SK-MEL-5 (cell line): ENCODE results near the gene MATN1. TPM values are rescaled to one million over a fixed set of nuclear protein-coding genes. Genes with fewer than 3 reads are reported as not detected.
"Not testable (repeated sequence)": the region's sequence is repeated elsewhere in the genome, so short reads cannot be mapped to it uniquely, and the experiment has no call there.

Source experiments
- DNase-seq: peaks from one replicate; pipeline ENCODE4 v3.0.0-alpha.2; 2016; ENCODE audit warnings: low read depth, low spot score
- in situ Hi-C: cut with HindIII; loops from 2 replicates; pipeline ENCODE4 v1.10.0; 2016; ENCODE audit warnings: low sequenced_read_pairs, high pct_unique_total_duplicates, low pct_unique_long_range_greater_than_20kb
- total RNA-seq: library from RNA; depleted of rRNA; stranded (reverse); fragments of >200 nt; shearing (Covaris generic); gene quantifications from 2 replicates; pipeline ENCODE4 v1.2.3, GENCODE V29; 2014

The MATN1 gene
- total RNA-seq, 1 experiment from 2014 or later = 0.18 TPM

DNA sequence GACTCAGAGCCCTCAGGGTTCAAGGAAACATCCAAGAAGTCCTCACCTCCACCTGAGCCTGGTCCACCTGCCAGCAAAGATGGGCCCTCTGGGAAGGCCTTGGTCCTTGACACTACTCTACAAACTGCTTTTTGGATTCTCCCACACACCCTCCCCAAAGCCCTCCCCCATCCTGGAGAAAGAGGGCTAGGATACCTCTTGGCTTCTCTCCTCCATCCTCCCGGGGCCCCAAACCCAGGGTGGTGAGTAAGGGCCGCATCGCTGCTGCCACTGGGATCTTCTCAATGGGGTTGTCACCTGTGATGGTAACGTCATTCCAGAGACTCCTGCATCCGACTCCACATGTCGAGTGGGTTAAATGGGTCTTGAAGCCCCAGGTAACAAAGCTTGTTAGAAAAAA lies 26.6 kb downstream of the MATN1 start:
- DNase-seq = no peak
- in situ Hi-C loops = no loop called here

DNA sequence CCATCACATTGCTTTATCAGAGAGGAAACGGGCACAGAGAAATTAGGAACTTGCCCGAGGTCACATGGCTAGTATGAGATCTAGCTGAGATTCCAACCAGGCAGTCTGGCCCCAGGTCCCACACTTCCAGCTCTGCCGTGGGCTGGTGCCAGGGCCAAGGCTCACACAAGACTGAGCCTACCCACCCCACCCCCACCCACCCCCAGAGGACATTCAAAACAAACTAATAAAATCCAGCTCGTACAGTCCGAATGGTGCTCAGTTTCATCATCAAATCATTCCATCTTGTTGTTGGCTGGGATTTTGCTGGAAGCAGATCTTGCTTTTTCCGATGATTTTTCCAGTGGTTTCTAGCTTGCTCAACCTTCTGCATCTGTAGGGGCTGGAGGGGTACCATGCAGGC lies 27.9 kb downstream of the MATN1 start:
- in situ Hi-C loops = no loop called here
- no peak for DNase-seq

DNA sequence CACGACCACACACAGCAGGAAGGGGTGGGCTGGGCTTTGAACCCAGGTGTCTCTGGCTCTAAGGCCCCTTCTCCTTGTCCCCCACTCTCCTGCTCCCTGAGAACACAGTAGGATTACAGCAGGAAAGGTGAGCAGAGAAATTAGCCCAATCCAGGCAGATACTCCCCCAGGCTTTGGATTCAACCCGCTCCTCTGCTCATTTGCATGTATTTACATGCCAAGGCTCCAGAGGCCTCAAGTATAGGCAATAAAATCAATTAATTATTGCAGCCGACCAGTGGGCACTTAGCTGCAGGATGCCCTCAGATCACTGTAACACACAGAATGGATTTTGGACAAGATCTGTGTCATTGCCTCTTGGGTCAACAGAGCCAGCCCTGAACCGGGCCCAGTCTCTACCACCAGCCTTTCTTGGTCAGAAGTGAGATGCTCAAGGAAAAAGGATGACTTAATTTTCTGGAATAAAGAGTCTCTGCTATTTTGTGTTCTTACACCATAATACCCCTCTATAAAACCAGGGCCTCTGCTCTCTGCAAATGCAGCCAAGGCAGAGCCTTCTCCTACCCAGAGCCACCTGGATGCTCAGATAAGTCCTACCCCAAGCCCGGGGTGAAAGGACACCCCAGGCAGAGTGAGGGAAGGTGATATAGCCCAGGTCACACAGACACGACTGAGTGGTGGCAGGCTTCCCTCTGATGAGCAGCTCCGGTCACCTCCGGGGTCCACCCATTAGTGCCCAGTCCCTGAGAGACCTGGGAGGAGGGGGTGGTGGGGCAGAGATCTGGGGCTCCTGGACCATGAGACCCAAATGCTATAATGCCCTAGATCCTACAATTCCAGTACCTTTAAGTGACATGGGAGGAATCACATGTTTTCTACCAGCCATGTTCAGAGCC lies 28.9 kb downstream of the MATN1 start:
- in situ Hi-C loops = no loop called here
- DNase-seq = no peak

DNA sequence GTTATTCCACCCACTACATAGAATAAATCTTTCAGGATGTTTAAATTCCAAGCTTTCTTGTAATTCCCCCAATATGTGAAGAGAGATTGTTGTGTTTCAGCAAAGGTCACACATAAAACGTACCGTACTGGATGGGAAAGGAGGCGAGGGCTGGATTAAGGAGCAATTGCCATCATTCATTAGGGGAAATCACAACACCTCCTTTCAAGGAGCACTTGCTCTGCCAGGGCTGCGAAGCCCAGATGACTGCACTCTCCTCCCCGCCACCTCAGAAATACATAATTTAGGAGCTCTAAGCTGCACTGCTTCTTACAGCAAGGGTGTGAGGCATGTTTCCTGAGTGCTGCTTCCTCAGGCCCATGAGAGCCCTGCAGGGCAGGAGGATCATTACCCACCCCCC lies 29.6 kb downstream of the MATN1 start:
- in situ Hi-C loops = no loop called here
- no peak for DNase-seq

- in situ Hi-C loops = no loop called here
These were observed 30.0 kb downstream of the MATN1 start for GRCh38 chr1:30693366-30693765.

DNA sequence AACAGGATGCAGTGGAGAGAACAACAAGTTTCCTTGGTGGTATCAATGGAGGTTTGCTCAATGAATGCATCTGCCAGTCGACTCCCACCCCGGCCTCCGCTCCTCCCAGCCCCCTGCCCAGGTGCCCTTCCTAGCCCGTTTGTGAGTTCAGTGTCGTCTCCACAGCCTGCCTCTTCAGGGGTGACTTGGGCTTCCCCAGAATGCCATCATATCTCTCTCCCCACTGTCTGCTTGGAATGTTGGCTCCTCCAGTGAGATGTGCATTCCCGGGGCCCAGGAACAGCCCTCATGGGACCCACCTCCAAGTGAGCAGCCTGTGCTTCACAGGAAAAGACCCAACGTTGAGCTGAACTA lies 30.5 kb downstream of the MATN1 start:
- in situ Hi-C loops = no loop called here

More at GRCh38 chr1:30693366-30693765, 30.0 kb downstream of the MATN1 start:
- DNase-seq = no peak

GRCh38 chr1:30692201-30692947 lies 31.0 kb downstream of the MATN1 start:
- in situ Hi-C loops = no loop called here
- no peak for DNase-seq

More for the DNA sequence above, 30.5 kb downstream of the MATN1 start:
- DNase-seq = no peak

DNA sequence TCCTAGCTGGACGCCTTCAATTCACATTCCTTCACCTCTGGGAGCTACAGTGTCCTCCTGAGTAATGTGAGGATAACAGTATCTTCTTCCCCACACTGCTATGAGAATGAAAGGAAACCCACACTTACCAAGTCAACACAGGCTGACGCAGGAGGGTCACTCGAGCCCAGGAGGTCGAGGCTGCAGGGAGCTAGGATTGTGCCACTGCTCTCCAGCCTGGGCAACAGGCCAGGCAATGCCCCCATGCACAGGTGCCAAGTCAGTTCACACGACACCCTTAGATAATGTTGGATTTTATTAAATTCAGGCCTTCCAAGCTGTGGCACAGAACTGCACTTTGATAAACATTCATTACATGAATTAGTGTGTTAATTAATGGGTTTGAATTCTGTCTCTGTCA lies 31.9 kb downstream of the MATN1 start:
- DNase-seq = no peak
- in situ Hi-C loops = no loop called here

GRCh38 chr1:30689901-30690645 lies 33.3 kb downstream of the MATN1 start:
- in situ Hi-C loops = no loop called here
- no peak for DNase-seq

DNA sequence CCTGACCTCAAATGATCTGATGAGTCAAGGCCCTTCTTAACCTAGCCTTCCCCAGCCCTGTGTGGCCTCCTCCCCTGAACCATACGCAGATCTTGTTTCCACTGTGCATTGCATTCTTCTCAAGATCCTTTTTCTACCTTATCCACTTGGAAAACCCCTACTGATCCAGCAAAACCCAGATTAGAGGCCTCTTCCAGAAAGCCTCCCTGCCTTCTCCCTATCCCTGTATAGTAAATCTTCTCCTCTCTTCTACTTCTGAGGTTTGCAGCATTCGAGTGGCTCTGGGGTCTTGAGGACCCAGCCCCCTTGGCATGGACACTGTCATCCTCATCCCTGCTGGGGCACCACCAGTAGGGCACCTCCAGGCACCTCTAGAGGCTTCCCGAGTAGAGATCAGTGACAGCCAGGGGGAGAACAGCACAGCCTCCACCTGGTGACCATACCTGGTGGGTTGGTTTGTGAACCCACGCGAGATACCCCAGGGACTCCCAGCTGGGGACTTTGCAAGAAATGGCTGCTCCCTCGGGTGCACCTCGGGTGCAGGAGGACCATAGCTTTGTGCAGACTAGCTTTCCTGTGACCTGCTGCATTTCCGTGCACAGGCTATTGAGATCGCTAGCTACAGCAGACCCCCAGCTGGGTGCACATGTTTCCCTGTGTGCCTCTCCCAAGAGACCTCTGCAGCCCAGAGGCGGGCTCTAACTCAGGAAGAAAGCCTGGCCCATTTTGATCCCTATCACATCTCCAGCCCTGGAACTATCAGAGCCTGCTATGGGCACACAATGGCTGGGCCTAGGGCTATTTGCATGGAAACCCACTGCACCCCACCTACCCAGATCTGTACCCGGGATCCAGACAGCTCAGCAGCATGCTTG lies 34.2 kb downstream of the MATN1 start:
- in situ Hi-C loops = no loop called here
- no peak for DNase-seq

- DNase-seq, in situ Hi-C loops: not testable (repeated sequence)
These were observed 34.9 kb downstream of the MATN1 start for GRCh38 chr1:30688516-30688915.

DNA sequence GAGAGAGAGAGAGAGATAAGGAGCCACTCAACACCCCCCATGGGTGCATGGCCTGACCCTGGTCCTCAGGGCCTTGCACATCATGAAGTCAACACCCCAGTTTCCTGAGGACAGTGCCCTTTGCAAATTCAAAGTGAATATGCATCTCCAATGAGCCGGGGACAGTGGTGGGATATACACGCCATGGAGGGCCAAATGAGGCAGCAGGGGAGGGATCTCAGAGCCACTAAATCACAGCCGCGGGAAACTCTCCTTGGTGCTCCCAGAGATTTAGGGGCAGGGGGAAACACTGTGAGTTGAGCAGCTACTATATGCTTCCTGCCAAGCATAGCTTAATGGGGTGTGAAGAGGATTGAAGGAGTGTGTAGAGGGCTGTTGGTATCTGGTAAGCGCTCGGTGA lies 35.5 kb downstream of the MATN1 start:
- in situ Hi-C loops = no loop called here
- no peak for DNase-seq

DNA sequence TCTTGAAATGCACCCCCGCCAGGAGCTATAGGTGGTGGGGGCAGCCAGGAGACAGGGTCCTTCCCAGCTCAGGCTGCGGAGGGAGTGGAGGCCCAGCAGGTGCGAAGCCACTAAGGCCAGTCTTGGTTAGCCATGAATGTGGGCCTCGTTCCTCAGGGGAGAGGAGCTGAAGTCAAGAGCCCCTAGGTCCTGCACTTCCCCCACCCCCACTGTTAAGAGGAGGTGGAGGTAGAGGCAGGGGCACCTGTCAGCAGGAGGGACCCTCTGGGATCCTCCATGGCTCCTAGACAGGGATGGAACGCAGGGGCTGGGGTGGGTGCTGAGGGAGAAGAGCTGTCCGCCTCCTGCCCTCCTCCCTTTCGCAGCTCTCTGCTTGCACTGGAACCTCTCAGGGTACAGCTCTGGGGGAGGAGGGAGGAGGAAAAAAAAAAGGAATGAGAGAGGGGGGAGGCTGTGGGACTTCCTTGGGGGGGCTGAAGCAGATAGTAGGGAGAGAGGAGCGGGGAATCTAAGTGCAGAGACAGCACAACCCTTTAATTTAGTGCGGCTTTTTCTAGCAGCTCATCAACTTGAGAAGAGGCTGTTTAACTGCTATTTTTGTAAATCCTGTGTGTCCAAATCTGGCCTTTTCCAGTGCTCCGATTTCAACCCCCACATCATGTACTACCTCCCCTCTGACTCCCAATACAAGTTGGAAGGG lies 37.0 kb downstream of the MATN1 start:
- no peak for DNase-seq
- in situ Hi-C loops = no loop called here

DNA sequence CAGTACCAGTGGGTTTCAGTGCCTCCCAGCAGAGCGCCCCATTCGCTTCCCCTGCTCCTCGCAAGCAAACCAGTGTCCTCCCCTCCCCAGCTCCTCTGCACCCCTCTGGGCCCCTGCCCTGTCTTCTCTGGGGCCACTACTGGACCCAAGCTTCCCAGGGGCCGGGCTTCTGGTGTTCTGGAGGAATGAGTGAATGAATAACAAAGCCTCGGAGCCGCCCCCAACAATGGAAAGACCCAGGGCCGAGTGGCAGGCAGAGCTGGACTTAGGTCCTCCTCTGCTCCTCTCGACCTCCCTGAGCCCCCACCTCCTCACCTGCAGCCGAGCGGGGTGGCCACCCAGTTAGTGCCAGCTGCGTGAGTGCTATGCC lies 37.6 kb downstream of the MATN1 start:
- in situ Hi-C loops = no loop called here
- no peak for DNase-seq

- in situ Hi-C loops = no loop called here
- no peak for DNase-seq
These were observed 38.2 kb downstream of the MATN1 start for GRCh38 chr1:30684881-30685795.

- DNase-seq = no peak
- in situ Hi-C loops = no loop called here
These were observed 39.1 kb downstream of the MATN1 start for GRCh38 chr1:30684259-30684658.
